ENCODE data around the gene DOCK11.
A peak's percentile ranks its signal among the peaks of the same experiment; 100 is the strongest.

The DOCK11 gene

GRCh38 chrX:118614150-118614549 lies 118.5 kb downstream of the DOCK11 start:
- no peak overlapping the region for H3K27ac ChIP-seq (replicated peaks)
- DNase-seq (ENCODE audit: low read depth in 1 of 2, low spot score in 1 of 2) = peak in 1 of 2 experiments; percentile 53
- TF ChIP-seq POLR2AphosphoS5 (IDR thresholded peaks at IDR 0.05; ENCODE audit: low read depth) = no peak
- no peak for TF ChIP-seq GABPA (IDR thresholded peaks at IDR 0.05; ENCODE audit: low read depth)
- TF ChIP-seq, protein P1, sequence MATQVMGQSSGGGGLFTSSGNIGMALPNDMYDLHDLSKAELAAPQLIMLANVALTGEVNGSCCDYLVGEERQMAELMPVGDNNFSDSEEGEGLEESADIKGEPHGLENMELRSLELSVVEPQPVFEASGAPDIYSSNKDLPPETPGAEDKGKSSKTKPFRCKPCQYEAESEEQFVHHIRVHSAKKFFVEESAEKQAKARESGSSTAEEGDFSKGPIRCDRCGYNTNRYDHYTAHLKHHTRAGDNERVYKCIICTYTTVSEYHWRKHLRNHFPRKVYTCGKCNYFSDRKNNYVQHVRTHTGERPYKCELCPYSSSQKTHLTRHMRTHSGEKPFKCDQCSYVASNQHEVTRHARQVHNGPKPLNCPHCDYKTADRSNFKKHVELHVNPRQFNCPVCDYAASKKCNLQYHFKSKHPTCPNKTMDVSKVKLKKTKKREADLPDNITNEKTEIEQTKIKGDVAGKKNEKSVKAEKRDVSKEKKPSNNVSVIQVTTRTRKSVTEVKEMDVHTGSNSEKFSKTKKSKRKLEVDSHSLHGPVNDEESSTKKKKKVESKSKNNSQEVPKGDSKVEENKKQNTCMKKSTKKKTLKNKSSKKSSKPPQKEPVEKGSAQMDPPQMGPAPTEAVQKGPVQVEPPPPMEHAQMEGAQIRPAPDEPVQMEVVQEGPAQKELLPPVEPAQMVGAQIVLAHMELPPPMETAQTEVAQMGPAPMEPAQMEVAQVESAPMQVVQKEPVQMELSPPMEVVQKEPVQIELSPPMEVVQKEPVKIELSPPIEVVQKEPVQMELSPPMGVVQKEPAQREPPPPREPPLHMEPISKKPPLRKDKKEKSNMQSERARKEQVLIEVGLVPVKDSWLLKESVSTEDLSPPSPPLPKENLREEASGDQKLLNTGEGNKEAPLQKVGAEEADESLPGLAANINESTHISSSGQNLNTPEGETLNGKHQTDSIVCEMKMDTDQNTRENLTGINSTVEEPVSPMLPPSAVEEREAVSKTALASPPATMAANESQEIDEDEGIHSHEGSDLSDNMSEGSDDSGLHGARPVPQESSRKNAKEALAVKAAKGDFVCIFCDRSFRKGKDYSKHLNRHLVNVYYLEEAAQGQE (IDR thresholded peaks at IDR 0.05; ENCODE audit: insufficient replicate concordance, low read depth) = no peak
- no peak for TF ChIP-seq CTCF (IDR thresholded peaks at IDR 0.05; ENCODE audit: insufficient read depth, low read length)
- peak; percentile 96 for TF ChIP-seq SPI1 (IDR thresholded peaks at IDR 0.05; ENCODE audit: borderline replicate concordance, low read depth)
- H3K27me3 ChIP-seq (ENCODE audit: insufficient read depth, poor library complexity, severe bottlenecking) = no peaks in the 10 kb centered on the region
- no peak overlapping the region for H3K4me3 ChIP-seq (replicated peaks; ENCODE audit: insufficient read depth, low read length)

- H3K27ac ChIP-seq (replicated peaks) = no peak overlapping the region
- H3K27me3 ChIP-seq (ENCODE audit: insufficient read depth, poor library complexity, severe bottlenecking) = no peaks in the 10 kb centered on the region
- TF ChIP-seq POLR2AphosphoS5 (IDR thresholded peaks at IDR 0.05; ENCODE audit: low read depth) = no peak
- no peak for TF ChIP-seq SPI1 (IDR thresholded peaks at IDR 0.05; ENCODE audit: borderline replicate concordance, low read depth)
- TF ChIP-seq CTCF (IDR thresholded peaks at IDR 0.05; ENCODE audit: insufficient read depth, low read length) = no peak
- TF ChIP-seq GABPA (IDR thresholded peaks at IDR 0.05; ENCODE audit: low read depth) = no peak
- TF ChIP-seq, protein P1 (IDR thresholded peaks at IDR 0.05; ENCODE audit: insufficient replicate concordance, low read depth) = no peak
- H3K4me3 ChIP-seq (replicated peaks; ENCODE audit: insufficient read depth, low read length) = no peak overlapping the region
- no peak for DNase-seq (ENCODE audit: low read depth in 1 of 2, low spot score in 1 of 2)
These were observed 119.5 kb downstream of the DOCK11 start for GRCh38 chrX:118615141-118615540.

DNA sequence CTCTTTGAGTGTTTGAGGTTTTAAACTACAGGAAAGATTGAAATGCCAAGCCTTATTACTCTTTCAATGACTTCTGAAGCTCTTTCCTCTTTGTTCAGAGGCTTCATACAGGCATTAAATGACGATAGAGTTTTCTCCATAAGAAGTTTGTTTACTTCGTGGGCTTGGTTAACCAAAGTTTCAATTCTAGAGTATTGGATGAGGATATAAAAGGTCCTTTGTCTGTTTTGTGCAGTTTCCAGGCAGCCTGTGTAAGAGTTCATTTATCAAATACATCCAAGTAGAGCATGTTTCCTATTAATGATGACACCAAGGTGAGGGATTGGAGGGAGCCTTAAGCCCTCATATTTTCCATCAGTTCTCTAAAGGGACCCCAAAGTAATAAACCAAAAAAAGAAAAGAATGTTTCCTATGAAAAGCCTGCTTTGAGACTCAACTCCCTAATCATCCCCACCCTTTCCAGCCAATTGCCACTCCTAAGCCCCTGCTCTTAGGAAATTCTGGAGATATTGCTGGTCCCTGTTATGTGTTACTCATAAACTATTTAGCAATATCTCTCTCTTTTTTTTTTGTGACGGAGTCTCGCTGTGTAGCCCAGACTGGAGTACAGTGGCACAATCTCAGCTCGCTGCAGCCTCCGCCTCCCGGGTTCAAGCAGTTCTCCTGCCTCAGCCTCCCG lies 125.6 kb downstream of the DOCK11 start:
- TF ChIP-seq, protein P1 (IDR thresholded peaks at IDR 0.05; ENCODE audit: insufficient replicate concordance, low read depth) = no peak
- no peak for TF ChIP-seq CTCF (IDR thresholded peaks at IDR 0.05; ENCODE audit: insufficient read depth, low read length)
- no peak for TF ChIP-seq SPI1 (IDR thresholded peaks at IDR 0.05; ENCODE audit: borderline replicate concordance, low read depth)
- no peak for TF ChIP-seq POLR2AphosphoS5 (IDR thresholded peaks at IDR 0.05; ENCODE audit: low read depth)
- no peak for TF ChIP-seq GABPA (IDR thresholded peaks at IDR 0.05; ENCODE audit: low read depth)
- no peaks in the 10 kb centered on the region for H3K27me3 ChIP-seq (ENCODE audit: insufficient read depth, poor library complexity, severe bottlenecking)
- H3K27ac ChIP-seq (replicated peaks) = no peak overlapping the region
- no peak for DNase-seq (ENCODE audit: low read depth in 1 of 2, low spot score in 1 of 2)
- no peak overlapping the region for H3K4me3 ChIP-seq (replicated peaks; ENCODE audit: insufficient read depth, low read length)
